GM12865 (cell line): ENCODE data around the gene NR1D1.
A peak's percentile ranks its signal among the peaks of the same experiment; 100 is the strongest.

ENCODE experiments used
- DNase-seq: peaks from one replicate; pipeline ENCODE4 v3.0.0; 2010; ENCODE audit warnings: low read depth
- H3K4me3 ChIP-seq: 2 replicates; pipeline ENCODE4 v1.5.1; 2011; ENCODE audit warnings: mild to moderate bottlenecking, low read depth, low read length, control low read depth
- TF ChIP-seq, protein P1 (sequence below): IDR thresholded peaks from 2 replicates; pipeline ENCODE4 v1.5.1; 2011; ENCODE audit warnings: low read length, control low read depth, low read depth, inconsistent platforms; ENCODE audit not compliant: insufficient read depth; ENCODE audit errors: missing control alignments

Gene NR1D1

DNA sequence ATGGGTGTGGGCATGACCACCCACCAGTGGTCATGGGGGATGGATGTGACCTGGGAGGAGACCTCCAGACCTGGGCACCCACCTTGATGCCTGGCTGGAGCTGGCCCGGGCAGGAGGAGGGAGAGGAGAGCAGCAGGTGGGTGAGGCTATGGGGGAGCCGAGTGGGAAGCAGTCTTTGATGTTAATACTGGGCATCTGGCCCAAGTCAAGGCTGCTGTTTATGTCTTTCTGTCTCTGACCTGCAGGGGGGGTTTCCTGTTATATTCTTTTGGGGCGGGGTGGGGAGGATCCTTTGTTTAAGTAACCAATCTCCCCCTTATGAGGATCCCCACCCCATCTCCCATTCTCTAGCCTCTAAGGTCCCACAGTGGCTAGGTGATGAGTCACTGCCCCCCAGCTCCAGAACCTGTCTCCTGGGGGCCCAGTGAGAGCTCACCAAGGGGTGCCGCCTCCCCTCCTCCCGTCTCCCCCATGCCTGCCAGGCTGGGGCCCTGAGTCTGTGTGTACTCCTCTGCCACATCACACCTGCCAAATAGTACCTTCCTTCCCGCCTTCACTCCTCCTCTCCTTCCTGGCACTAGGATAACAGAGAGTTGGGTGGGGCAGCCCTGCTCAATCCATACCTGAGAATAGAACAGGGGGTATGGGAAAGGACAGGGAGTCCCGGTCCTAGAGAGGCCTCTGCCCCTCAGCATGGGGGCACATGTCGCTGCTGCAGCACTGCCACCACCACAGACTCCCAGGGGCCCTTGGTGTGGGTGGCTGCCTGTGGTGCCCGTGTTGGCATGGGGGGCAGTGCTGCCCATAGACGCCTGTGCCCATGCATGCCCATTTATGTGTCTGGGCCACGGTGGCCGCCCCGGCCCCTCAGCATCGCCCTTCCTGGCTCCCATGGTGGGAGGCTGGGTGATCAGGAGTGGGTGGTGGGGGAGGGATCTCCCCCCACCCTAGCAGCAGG, 30.4 kb downstream of the NR1D1 start:
- peak; percentile 53 for DNase-seq
- TF ChIP-seq, protein P1, sequence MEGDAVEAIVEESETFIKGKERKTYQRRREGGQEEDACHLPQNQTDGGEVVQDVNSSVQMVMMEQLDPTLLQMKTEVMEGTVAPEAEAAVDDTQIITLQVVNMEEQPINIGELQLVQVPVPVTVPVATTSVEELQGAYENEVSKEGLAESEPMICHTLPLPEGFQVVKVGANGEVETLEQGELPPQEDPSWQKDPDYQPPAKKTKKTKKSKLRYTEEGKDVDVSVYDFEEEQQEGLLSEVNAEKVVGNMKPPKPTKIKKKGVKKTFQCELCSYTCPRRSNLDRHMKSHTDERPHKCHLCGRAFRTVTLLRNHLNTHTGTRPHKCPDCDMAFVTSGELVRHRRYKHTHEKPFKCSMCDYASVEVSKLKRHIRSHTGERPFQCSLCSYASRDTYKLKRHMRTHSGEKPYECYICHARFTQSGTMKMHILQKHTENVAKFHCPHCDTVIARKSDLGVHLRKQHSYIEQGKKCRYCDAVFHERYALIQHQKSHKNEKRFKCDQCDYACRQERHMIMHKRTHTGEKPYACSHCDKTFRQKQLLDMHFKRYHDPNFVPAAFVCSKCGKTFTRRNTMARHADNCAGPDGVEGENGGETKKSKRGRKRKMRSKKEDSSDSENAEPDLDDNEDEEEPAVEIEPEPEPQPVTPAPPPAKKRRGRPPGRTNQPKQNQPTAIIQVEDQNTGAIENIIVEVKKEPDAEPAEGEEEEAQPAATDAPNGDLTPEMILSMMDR, result peak; percentile 26
- no peak overlapping the region for H3K4me3 ChIP-seq

DNA sequence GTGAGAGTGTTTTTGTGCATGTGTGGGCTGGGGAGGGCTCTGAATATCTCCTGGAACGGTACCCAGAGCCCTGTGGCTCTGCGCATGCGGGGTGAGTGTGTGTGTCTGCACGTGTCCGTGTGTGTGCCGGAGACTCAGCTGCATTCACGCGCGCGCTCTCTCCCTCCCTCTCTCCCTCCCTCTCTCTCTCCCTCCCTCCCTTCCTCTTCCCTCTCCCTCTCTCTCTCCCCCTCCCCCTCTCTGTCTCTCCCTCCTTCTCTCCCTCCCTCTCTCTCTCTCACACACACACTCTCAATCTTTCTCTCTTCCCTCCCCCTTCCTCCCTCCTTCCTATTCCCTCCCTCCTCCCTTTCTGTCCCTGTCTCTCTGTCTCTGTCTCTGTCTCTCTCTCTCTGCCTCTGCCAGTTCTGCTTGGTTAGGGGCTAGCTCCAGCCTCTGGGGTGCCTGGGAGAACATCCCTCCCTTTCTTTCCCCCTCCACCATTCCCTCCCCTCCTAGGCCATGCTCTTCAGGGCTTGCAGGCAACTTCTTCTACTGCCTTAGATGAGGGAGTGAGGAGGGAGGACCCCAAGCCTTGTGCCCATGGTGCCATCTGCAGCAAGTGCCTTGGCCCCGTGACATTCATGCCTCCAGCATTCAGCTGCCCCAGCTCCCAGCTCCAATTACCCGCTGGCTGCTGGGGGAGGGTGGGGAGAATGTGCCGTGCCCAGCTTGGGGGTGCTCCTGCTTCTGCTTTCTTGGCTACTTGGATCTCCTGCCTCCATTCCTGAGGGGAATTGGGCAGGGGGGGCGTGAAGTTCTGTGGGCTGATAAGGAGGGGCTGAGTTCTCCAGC, 31.3 kb downstream of the NR1D1 start:
- DNase-seq, result peak; percentile 73
- peak overlapping the region; percentile 32 for H3K4me3 ChIP-seq
- TF ChIP-seq, protein P1, result no peak

DNA sequence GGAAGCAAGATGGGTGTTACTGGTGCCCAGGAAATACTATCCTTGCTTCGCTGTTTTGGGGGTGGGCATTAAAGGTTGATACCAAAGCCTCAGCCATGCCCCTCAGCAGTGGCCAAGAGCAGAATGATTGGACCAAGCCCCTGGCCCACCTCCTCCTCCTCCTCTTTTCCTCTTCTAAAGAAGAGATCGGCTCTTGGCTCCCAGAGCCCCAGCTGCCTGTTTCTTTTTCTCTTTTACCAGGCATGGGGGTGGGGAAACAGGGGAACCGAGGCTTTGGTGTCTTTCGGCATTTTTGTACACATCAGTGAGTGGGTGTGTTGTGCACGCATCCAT, 31.8 kb downstream of the NR1D1 start:
- H3K4me3 ChIP-seq, result peak overlapping the region; percentile 32
- no peak for DNase-seq
- TF ChIP-seq, protein P1, result no peak

DNA sequence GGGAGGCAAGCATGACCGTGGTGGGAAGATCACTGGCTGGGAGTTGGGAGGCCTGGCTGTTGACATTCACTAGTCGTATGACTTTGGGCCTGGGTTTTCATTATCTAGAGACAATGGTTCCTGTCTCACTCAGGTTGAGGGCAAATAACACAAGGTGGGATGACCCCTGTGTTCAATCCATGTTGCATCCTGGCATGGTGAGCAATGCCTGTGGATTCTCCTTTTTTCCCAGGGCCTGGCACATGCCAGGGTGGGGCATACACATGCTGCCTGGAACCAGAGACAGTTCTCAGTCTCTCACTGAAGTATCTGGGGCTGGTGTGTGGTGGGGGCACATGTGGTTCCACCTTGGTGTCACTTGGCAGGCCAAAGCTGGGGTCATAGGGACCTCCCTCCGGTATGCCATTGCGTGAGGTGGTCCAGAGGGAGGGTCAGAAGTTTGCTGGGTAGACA, 32.2 kb downstream of the NR1D1 start:
- DNase-seq, result no peak

DNA sequence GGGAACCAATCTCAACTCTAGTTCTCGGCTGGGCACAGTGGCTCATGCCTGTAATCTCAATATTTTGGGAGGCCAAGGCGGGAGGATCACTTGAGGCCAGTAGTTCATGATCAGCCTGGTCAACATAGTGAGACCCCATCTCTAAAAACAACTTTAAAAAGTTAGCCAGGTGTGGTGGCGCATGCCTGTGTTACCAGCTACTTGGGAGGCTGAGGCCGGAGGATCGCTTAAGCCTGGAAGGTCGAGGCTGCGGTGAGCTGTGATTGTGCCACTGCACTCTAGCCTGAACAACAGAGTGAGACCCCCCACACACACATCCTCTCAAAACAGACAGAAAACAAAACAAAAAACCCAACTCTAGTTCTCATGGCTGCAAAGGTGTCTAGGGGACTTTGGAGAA, 32.7 kb downstream of the NR1D1 start:
- DNase-seq, result no peak
- TF ChIP-seq, protein P1, result no peak
- H3K4me3 ChIP-seq, result no peak overlapping the region

More for the DNA sequence above, 32.2 kb downstream of the NR1D1 start:
- H3K4me3 ChIP-seq, result no peak overlapping the region
- TF ChIP-seq, protein P1, result no peak

DNA sequence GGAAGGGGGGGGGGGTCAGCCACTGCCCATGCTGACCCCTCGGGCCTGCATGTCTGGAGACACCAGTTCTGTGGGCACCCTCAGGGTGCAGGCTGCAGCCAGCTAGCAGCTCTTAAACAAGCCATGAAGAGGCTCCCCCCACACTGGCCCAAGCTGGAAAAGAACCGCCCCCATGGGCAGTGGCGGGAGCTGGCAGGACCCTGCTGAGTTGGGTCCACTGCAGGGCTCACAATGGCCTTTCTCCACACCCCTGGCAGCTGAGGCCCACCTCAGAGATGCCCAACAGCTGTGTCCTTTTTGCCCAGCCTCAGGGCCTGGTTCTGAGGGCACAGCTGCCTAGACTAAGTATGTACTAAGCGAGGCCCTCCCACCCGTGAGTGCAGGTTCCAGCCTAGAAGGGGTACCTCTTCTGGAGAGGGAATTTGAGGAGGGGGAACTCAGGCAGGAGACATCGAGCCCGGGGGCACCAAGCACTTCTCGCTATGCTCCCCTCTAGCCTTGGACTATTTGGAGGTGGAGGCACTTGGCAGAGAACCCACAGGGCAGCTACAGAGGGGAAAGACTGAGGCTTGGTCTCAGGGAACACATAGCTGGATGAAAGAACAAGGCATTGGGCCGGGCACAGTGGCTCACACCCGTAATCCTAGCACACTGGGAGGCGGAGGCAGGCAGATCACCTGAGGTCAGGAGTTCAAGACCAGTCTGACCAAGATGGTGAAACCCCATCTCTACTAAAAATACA, 34.4 kb downstream of the NR1D1 start:
- no peak overlapping the region for H3K4me3 ChIP-seq
- no peak for DNase-seq
- TF ChIP-seq, protein P1, result no peak
